ENCODE results near the gene DIDO1. TPM values are rescaled to one million over a fixed set of nuclear protein-coding genes. Genes with fewer than 3 reads are reported as not detected.

Gene DIDO1
- total and polyA plus RNA-seq, 2 of the 13 experiments (the other 11 are each of a cell fraction or from before 2014, with no cell fraction given): 75.0 to 75.1 TPM

DNA sequence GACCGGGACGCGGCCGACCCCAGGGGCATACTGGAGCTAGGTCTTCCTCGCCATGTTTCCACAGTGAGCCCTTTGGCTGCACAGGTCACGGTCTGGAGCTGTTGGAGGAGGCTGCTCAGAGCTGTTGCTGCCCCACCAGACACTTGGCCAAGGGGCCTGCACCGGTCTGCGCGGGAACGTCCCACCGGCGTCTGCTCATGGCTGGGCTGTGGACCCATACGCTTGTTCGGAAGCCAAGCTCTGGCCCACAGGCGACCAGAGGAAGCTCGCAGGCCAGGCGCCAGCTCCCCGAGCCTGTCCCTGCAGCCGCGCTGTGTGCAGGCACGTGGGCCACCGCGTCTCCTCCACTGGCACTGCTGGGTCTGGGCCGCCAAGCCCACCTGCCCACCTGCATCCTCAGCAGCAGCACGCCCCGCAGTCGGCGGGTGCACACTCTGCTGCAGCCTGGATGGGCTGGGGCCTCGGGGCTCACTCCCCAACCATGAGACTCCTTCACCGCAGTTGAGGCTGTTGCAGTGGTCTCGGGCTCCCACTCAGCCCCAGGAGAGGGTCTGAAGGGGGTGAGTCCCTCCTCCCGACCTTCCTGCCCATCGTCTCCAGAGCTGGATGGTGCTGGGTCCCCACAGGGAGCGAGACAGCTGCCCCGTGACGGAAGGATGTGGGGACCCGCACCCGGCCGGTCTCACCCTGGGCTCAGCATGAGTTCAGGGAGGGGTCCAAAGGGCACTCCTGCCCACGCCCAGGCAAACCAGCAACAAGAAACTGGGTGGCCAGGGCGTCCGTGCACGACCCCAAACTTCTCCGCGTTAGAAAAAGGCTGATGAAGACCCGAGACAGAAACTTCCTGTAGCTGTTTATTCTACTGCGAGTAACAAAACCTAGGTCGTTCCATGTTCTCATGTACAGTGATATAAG is 49.1 kb downstream of the DIDO1 start (continued):
- TF ChIP-seq, protein P1, sequence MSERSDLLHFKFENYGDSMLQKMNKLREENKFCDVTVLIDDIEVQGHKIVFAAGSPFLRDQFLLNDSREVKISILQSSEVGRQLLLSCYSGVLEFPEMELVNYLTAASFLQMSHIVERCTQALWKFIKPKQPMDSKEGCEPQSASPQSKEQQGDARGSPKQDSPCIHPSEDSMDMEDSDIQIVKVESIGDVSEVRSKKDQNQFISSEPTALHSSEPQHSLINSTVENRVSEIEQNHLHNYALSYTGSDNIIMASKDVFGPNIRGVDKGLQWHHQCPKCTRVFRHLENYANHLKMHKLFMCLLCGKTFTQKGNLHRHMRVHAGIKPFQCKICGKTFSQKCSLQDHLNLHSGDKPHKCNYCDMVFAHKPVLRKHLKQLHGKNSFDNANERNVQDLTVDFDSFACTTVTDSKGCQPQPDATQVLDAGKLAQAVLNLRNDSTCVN (CRISPR knock-in tag; IDR thresholded peaks at IDR 0.05; ENCODE audit: borderline replicate concordance): no peak
- TF ChIP-seq, protein P2, sequence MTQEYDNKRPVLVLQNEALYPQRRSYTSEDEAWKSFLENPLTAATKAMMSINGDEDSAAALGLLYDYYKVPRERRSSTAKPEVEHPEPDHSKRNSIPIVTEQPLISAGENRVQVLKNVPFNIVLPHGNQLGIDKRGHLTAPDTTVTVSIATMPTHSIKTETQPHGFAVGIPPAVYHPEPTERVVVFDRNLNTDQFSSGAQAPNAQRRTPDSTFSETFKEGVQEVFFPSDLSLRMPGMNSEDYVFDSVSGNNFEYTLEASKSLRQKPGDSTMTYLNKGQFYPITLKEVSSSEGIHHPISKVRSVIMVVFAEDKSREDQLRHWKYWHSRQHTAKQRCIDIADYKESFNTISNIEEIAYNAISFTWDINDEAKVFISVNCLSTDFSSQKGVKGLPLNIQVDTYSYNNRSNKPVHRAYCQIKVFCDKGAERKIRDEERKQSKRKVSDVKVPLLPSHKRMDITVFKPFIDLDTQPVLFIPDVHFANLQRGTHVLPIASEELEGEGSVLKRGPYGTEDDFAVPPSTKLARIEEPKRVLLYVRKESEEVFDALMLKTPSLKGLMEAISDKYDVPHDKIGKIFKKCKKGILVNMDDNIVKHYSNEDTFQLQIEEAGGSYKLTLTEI (CRISPR knock-in tag; conservative IDR thresholded peaks at IDR 0.05): no peak
- TF ChIP-seq ZNF891 (CRISPR knock-in tag; IDR thresholded peaks at IDR 0.05): no peak
- TF ChIP-seq ZNF724P (CRISPR knock-in tag; IDR thresholded peaks at IDR 0.05; ENCODE audit: borderline replicate concordance): peak; percentile 39; the same call in 1 of the 2 replicates
- no peak for TF ChIP-seq MEIS1 (CRISPR knock-in tag; IDR thresholded peaks at IDR 0.05; ENCODE audit: borderline replicate concordance)
- TF ChIP-seq ZNF232 (CRISPR knock-in tag; IDR thresholded peaks at IDR 0.05; ENCODE audit: borderline replicate concordance): no peak
- TF ChIP-seq, protein P3, sequence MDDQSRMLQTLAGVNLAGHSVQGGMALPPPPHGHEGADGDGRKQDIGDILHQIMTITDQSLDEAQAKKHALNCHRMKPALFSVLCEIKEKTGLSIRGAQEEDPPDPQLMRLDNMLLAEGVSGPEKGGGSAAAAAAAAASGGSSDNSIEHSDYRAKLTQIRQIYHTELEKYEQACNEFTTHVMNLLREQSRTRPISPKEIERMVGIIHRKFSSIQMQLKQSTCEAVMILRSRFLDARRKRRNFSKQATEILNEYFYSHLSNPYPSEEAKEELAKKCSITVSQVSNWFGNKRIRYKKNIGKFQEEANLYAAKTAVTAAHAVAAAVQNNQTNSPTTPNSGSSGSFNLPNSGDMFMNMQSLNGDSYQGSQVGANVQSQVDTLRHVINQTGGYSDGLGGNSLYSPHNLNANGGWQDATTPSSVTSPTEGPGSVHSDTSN (CRISPR knock-in tag; IDR thresholded peaks at IDR 0.05; ENCODE audit: borderline replicate concordance): no peak
- TF ChIP-seq NBN (conservative IDR thresholded peaks at IDR 0.05): no peak
- no peak for TF ChIP-seq ZNF235 (CRISPR knock-in tag; IDR thresholded peaks at IDR 0.05; ENCODE audit: borderline replicate concordance)
- TF ChIP-seq, protein P4, sequence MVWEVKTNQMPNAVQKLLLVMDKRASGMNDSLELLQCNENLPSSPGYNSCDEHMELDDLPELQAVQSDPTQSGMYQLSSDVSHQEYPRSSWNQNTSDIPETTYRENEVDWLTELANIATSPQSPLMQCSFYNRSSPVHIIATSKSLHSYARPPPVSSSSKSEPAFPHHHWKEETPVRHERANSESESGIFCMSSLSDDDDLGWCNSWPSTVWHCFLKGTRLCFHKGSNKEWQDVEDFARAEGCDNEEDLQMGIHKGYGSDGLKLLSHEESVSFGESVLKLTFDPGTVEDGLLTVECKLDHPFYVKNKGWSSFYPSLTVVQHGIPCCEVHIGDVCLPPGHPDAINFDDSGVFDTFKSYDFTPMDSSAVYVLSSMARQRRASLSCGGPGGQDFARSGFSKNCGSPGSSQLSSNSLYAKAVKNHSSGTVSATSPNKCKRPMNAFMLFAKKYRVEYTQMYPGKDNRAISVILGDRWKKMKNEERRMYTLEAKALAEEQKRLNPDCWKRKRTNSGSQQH (CRISPR knock-in tag; IDR thresholded peaks at IDR 0.05; ENCODE audit: low read depth): no peak
- TF ChIP-seq, protein P5, sequence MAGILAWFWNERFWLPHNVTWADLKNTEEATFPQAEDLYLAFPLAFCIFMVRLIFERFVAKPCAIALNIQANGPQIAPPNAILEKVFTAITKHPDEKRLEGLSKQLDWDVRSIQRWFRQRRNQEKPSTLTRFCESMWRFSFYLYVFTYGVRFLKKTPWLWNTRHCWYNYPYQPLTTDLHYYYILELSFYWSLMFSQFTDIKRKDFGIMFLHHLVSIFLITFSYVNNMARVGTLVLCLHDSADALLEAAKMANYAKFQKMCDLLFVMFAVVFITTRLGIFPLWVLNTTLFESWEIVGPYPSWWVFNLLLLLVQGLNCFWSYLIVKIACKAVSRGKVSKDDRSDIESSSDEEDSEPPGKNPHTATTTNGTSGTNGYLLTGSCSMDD (CRISPR knock-in tag; IDR thresholded peaks at IDR 0.05): no peak
- no peak for TF ChIP-seq ZNF558 (CRISPR knock-in tag; IDR thresholded peaks at IDR 0.05; ENCODE audit: borderline replicate concordance)
- TF ChIP-seq HOXA3 (CRISPR knock-in tag; IDR thresholded peaks at IDR 0.05): peak; percentile 43
- TF ChIP-seq ZNF460 (CRISPR knock-in tag; IDR thresholded peaks at IDR 0.05; ENCODE audit: borderline replicate concordance): no peak
- TF ChIP-seq ZNF768 (CRISPR knock-in tag; IDR thresholded peaks at IDR 0.05): peak; percentile 40; the same call in 1 of the 2 replicates
- no peak for TF ChIP-seq ATF7 (IDR thresholded peaks at IDR 0.05)
- TF ChIP-seq ATF7 (CRISPR knock-in tag; IDR thresholded peaks at IDR 0.05): no peak
- TF ChIP-seq, protein P6, sequence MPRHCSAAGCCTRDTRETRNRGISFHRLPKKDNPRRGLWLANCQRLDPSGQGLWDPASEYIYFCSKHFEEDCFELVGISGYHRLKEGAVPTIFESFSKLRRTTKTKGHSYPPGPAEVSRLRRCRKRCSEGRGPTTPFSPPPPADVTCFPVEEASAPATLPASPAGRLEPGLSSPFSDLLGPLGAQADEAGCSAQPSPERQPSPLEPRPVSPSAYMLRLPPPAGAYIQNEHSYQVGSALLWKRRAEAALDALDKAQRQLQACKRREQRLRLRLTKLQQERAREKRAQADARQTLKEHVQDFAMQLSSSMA (CRISPR knock-in tag; IDR thresholded peaks at IDR 0.05): no peak
- TF ChIP-seq NR2C2 (CRISPR knock-in tag; IDR thresholded peaks at IDR 0.05; ENCODE audit: borderline replicate concordance): no peak
- TF ChIP-seq, protein P7, sequence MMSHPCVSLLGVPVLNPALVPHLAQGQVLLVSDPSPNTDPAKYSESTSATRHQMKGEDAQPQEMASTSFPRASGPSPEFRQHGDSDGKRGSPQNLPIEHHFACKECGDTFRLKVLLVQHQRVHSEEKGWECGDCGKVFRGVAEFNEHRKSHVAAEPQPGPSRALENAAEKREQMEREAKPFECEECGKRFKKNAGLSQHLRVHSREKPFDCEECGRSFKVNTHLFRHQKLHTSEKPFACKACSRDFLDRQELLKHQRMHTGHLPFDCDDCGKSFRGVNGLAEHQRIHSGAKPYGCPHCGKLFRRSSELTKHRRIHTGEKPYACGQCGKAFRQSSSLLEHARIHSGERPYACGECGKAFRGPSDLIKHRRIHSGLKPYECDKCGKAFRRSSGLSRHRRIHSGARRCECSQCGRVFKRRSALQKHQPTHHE (CRISPR knock-in tag; IDR thresholded peaks at IDR 0.05; ENCODE audit: borderline replicate concordance): no peak

Data from HepG2 (cell line).